ENCODE data around the gene TH.

DNA sequence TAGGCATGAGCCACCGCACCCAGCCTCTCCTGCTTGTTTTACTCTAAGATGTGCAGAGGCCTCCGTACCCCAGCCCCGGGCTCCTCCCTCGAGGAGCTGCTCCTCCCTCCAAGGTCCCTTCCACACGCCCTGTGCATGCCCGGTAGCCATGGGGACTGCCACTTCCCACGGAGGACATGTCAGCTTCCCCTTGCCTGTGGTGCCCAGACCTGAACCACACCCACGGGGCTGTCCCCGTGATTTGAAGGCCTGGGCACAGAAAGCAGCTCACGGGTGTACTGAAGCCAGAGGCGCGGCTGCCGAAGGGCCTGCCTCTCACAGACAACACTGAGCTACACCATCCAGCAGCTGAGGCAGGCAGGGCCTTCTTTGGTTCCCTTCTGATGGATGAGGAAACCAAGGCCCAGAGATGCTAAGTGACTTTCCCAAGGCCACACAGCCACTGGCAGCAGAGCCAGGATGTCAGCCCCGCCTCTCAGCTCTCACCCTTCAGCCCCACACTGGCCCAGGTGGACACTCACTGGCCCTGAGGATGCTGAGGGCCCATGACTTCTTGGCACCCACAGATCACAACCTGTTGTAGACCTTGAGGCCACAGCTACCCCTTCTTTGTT lies 17.9 kb downstream of the TH start:
- TF ChIP-seq, protein P1, sequence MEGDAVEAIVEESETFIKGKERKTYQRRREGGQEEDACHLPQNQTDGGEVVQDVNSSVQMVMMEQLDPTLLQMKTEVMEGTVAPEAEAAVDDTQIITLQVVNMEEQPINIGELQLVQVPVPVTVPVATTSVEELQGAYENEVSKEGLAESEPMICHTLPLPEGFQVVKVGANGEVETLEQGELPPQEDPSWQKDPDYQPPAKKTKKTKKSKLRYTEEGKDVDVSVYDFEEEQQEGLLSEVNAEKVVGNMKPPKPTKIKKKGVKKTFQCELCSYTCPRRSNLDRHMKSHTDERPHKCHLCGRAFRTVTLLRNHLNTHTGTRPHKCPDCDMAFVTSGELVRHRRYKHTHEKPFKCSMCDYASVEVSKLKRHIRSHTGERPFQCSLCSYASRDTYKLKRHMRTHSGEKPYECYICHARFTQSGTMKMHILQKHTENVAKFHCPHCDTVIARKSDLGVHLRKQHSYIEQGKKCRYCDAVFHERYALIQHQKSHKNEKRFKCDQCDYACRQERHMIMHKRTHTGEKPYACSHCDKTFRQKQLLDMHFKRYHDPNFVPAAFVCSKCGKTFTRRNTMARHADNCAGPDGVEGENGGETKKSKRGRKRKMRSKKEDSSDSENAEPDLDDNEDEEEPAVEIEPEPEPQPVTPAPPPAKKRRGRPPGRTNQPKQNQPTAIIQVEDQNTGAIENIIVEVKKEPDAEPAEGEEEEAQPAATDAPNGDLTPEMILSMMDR (conservative IDR thresholded peaks at IDR 0.05; ENCODE audit: low read length), result no peak
- no peak for TF ChIP-seq EZH2phosphoT487 (IDR thresholded peaks at IDR 0.05; ENCODE audit: borderline replicate concordance)
